Endometrial microvascular endothelial cells (primary cell): ENCODE measurements around the gene SUSD4. TPM values are rescaled to one million over a fixed set of nuclear protein-coding genes. Genes with fewer than 3 reads are reported as not detected.

Experiments used
- in situ Hi-C: cut with HindIII; loops from 2 replicates; pipeline ENCODE4 v1.10.0; 2017; ENCODE audit warnings: low sequenced_read_pairs, low pct_unique_long_range_greater_than_20kb; ENCODE audit errors: inconsistent ontology term
- total RNA-seq: library from RNA; depleted of rRNA; stranded (reverse); fragments of >200 nt; gene quantifications from one replicate; pipeline ENCODE4 v1.2.3, GENCODE V29; 2015; ENCODE audit errors: inconsistent ontology term

Gene SUSD4
- total RNA-seq, 1 donor from 2014 or later: not detected

DNA sequence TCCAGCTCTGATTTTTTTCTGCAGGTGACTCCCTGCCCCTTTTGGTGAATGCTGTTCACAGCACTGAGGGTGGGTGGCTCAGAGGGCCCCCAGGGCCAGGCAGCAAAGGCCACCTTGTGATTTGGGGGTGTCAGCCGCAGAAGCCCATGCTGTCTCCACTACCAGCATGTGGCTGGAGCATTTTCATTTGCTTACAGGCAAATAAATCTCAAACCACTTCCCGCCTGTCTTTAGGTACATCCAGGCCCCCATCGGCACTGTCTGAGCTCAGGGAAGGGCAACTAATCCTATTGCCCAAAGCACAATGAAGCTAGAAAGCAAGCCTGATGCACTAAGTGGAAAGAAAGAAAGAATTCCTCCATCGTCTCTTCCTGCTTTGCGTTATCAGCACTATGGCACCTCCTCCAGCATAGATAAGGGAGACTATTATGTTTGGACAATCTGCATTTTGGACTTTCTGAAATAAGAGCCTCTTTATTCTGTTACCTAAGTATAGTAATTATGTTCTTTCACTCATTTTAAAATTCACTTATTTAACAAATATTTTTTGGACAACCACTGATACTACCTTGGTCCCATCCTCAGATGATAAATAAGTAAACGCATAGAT is 120.4 kb downstream of the SUSD4 start:
- in situ Hi-C loops: no loop called here

DNA sequence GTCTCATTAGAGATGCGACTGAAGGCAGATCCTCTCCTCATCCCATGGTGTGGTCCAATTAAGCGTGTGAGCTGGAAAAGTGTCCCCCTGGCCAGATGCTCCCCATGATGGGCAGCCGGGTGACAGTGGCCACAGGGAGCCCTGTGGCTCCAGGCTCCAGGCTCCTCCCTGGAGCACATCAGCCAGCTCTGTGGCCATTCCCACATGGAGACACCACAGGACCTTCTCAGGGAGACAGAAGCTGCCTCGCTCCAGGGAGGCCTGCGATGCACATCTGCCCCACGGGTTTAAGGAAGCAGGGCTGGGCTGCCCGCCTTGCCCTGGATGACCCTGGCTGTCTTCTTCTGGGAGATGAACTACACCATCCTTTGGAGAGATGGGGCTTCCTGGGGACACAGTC is 121.0 kb downstream of the SUSD4 start:
- in situ Hi-C loops: no loop called here

DNA sequence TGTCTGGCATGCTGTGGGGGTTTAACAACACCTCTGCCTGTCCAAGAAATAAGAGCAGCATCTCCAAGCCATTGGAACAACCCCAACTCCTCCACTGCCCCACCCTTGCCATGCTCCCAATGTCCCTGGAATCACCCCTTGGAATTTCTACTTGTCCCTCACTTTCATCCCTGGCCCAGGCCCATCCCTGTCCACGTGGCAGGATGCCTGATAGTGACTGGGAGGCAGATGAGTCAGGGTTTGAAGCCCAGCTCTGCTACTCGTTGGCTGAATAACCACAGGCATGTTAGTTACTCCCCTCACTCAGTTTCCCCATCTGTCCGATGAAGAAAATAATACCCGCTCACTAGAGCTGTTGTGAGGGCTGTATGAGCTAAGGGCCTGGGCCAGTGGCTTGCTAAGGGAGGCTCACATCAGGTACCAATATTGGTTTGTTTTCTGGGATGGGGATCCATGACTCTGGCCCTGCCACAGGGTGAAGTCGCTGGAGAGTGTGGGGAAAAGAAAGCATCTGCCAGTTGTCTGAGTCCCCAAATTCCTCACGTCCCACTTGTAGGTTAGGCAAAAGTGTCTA is 121.5 kb downstream of the SUSD4 start:
- in situ Hi-C loops: no loop called here

DNA sequence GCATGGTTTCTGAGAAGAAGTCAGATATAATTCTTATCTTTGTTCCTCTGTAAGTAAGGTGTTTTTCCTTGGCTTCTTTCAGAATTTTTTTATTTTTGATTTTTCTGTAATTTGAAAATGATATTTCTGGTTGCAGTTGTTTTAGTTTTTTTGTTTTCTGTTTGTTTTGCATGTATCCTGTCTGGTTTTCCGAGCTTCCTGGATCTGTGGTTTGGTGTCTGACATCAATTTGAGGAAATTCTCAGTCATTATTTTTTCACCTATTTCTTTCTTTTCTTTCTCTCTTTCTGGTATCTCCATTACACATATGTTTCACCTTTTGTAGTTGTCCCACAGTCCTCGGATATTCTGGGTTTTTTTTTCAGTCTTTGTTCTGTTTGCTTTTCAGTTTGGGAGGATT is 123.9 kb downstream of the SUSD4 start:
- in situ Hi-C loops: no loop called here

DNA sequence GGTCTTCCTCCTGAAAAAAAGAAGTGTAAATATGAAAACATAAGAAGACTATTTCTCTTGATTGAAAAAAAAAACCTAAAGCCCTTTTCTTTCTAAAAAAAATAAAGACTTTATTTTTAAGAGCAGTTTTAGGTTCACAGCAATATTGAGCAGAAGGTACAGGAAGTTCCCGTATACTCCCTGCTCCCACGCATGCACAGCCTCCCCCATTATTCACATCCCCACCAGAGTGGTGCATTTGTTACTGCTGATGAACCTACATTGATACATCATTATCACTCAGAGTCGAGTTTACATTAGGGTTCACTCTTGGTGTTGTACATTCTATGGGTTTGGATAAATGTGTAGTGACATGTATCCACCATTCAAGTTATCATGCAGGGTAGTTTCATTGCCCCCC is 128.9 kb downstream of the SUSD4 start:
- in situ Hi-C loops: no loop called here

DNA sequence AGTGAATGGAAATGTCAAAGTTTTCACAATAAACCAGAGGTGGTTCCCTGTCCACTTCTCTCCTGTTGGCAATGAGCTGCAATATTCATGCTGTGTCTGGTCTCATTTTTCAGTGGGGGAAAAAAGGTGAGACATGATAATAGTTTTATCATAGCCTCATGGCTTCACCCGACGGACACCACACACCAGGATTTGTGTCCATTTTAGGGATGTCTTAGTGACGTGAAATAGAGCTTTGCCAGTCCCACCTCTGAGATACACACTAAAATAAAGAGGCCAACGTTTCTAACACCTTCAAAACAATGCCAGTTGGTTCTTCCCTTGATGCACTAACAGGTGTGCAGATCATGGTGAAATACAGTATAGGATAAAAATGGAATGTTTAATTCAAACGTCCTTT is 129.4 kb downstream of the SUSD4 start:
- in situ Hi-C loops: no loop called here

DNA sequence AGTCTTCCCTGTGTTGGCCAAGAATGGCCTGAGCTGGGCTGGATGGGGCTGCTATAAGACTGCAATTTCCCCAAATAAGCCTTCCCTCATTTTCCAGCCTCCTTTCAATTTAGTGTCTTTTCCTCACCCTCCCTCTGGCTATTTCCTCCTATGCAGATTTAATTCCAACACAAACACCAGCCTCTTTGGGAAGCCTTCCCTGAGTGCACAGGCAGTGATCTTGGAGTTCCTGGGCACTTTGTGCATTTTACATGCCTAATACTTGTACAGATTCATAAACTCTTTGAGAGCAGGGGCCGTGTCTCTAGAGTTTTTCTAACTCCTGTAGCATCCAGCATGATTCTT is 129.8 kb downstream of the SUSD4 start:
- in situ Hi-C loops: no loop called here

DNA sequence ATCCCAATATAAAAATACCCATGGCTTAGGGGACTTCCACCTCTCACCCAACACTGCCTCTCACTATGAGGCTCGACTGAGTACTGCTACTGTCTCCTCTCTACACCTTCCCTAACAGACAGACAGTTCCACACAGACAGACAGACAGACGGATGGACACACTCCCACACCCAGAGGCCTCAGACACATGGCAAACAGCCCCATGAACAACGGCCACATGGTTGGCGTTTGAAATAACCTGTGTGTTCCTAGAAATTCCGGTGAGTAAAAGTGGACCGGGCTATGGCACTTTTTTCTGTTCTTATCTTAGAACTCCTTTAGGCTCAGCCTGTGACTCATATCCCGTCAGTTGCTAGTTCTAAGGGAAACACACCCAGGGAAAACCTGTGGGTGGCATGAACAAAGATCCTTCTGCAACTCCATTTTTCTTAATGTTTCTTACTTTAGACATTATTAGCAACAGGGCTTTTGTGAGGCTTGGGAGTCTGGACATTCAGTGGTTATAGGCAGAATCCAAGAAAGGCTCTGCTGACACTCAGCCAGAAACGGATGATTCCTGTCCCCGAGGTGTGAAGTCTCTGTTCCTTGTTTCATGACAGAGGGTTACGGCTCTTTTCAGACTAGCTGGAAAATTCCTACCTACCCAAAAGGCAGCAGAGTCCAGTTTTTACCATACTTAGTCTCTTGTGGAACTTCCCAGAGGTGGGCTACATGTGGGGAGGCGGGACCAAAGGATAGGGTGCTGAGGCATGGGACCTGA is 130.4 kb downstream of the SUSD4 start:
- in situ Hi-C loops: no loop called here

DNA sequence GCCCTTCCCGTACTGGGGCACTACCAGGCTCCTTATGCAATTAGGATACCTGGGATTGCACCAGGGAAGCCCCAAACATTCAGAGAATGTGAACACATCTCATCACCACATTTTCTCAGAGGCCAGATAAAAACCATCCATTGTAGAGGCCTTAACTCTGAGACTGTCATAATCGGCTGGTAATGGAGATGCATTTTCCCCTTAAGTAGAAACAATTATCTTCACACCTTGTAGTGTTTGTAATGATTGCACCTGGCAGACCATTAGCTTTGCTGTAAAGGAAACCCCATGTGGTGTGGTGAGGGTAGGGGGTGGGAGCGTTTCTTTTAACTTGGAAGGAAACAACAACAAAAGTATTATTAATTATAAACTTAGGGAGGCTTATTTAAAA is 131.0 kb downstream of the SUSD4 start:
- in situ Hi-C loops: no loop called here

DNA sequence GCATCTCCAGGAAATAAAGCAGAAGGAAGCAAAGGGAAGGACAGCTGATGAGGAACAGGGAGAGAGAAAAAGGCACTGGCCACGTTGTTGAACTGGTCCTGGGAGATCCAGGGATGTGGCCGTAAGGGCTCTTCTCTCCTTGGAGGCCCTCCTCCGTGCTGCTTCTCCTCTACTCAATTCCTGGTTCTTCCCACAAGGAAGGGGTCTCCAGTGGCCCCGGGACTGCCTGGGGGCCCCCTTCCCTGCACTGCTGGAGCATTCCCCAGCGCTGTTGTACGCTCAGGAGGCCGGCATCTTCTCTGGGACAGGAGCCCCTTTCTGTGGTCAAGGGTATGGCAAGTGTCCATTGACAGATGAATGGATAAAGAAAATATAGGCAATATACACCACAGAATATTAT is 132.4 kb downstream of the SUSD4 start:
- in situ Hi-C loops: no loop called here

DNA sequence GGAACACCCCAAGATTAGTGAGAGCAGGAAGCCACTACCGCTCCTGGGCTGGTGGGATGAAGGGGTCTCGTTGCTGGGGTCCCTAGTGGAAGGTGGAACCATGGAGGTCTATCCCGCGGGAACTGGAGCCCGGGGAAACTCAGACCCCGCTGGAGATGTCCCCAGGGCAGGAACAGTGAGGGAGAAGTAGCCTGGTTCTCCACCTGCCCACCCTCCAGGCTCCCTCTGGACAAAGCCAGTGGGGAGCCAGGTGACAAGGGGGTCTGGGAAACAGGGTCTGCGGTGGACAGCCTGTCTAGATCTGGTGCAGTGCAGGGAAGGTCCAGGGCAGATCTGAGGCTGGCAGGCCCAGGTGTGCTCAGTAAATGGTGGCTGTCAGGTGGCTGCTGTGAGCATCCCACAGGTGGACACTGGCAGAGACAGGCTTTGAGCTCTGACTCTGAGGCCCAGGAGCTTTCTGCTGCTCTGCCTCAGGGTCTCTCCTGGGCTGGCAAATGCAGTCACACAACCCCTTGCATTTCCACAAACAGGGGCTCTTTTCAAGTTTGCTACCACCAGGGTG is 132.9 kb downstream of the SUSD4 start:
- in situ Hi-C loops: no loop called here

DNA sequence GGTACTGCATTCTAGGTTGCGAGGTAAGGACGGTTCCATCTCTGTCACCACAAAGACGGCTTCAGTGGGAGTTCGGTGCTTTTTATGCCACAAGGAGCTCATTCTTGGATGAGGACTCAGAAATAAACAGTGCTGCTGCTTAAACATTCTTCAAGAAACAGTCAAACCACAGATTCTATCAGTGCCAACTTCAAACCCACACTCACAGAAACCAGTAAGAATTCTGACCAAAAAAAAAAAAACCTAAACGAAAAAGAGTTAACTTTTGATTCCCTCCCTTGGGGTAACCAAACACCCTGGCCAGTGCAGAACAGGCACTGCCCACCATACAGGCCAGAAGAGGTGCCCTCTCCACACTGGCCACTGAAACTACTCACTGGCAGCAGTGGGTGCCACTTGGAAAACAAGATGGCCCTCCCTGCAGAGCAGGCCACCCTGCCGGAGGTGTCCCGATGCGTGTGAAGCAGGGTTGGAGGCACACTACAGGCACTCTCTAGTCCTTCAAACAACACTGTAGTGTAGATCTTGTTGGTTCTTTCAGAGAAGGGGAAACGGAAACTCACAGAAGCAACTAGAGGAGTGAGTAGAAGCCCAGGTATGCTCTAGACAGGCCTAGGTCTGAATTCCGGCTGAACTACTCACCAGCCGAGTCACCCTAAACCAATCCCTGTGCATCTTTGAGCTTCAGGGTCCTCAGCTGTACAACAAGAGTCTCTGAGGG is 133.7 kb downstream of the SUSD4 start:
- in situ Hi-C loops: no loop called here

DNA sequence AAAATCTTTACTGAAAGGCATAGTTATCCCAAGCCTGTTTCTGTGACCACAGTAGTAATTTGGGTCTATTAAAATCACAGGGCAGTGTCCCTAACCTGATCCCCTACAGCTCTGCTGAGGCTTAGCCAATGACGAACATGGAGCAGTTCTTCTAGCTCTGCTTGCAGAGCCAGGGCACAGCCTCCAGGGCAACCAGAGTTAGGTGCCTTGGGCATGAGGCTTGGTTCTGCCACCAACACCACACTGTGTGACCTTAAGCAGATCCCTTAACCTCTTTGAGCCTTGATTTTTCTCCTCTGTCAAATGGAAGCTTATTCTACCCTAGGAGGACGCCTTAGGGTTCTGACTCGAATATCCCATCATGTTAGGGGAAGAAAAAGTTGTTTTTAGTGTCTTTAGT is 134.2 kb downstream of the SUSD4 start:
- in situ Hi-C loops: no loop called here

DNA sequence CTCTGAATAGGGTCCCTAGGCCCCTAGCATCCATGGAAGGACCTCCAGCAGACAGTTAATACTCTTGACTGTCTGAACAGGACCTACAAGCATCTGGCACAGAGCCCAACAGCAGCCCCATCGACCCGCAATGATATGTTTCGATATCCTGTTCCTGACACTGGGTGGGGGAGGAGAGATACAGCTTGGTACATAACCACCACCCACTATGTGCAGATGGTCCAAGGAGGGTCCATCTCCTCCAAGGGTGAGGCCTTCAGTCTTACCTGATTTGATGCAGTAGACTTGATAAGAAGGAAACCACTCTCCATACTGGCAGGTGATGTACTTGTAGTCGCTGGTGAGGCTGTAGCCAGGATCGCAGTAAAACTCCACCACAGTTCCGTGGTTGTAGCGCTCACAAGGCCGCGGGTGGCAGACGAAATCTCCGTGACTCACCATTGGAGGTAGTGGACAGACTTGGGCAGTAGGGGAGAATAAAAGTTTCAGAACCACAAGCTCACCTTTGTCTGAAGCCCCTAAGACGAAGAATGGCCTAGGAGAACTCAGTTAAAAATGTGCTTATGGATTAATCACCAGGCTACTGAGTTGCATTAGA is 134.9 kb downstream of the SUSD4 start:
- in situ Hi-C loops: no loop called here

DNA sequence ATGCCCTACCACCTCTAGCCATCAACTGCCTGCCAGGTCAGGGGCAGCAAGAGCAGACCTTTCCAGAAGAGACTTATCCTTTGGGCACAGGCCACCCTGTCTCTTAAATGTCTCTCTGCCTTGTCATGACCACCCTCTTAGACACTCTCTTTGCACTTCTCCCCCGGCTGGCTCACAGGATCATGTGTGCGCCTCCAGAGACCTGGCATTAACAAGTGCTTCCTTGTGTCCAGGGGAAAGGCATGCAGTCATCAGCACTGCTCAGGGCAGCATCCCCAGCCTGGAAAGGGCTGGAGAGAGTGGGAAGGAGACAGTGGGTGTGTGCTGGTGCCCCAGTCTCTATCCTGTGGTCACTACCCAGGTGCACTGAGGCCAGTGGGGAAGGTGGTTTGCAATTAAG is 135.8 kb downstream of the SUSD4 start:
- in situ Hi-C loops: no loop called here

DNA sequence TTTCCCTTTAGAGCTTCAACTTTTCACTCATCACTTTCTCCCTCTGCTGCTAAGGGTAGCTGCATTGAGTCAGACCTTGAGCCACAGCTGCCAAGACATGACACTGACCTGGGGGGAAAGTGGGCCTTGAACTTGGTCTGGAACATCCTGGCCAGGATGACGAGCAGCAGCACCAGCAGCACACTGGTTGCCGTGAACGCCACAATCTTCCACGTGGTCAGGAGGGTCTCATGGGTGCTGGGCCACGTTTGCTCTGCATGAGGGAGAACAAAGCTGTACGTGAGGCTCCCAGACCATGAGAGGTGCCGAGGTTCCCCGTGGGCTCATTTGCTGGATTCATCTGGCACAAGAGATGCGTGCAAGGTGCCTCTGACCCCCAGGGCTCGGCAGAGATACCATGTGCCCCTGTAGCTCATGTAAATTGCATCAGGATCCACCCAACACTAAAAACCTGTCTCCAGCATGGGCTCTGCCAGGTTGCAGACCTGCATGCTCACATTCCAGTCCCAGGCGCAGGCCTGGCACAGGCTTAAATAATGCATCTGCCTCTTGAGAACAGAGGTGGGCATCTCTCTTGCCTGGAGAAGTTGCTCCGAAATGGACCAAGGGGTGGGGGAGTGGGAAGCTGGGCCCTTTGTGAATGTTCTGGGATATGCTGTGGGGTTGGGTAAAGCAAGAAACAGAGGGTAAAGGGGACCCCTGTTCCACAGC is 136.3 kb downstream of the SUSD4 start:
- in situ Hi-C loops: no loop called here

DNA sequence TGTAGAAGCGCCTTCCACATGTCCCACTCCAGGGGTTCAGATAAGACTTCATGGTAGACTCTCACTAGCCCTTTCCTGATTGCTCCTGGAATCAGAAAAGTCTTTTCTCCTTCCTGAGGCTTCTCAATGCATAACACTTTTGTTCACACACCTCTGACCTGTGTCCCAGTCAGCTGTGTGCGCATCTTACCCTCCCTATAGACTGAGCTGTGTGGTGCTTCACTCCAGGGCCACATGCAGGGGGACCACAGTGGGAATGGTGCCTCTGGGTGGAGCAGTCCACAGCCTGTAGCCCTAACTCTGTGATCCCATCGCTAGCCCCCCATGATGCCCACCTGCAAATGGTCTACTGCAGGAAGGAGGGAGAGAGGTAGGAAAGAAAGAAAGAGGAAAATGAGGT is 136.9 kb downstream of the SUSD4 start:
- in situ Hi-C loops: no loop called here

DNA sequence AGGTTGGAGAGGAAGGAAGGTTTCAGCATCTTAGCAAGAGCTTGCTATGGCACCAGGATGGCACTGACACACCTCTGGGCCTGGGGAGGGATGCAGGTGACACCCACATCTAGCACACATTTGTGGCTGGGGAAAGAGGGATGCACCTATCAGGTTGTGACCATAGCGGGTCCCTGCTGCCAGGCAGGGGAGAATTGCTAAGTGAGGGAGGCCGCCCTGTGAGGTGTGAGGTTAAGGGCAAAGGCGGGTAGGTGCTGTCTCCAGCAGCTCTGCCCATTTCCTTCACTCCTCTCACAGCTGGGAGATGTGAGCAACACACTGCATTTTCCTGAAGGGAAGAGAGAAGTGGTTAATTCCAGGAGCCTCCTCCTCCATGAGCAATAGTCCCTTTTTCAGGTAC is 137.7 kb downstream of the SUSD4 start:
- in situ Hi-C loops: no loop called here

DNA sequence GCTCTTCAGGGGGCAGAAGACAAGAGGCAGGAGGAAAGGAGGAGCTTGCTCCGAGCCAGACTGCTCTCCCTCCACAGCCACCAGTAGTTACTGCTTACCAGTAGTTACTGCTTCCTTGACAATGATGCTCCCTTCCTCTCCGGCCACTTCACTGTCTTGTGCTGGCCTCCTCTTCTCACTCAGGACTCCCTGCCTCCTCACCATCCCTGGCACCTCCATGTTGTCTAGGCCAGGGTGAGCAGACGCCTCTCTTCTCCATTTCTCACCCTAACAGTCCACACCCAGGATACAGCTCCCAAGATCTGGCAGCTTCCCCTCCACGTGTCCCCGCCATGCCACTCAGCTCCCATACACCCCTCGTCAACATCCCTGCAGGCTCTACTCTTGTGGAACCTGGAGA is 138.5 kb downstream of the SUSD4 start:
- in situ Hi-C loops: no loop called here
